T-helper 1 cell treated with Interleukin-12 subunit alpha and Interleukin-12 subunit beta and Interleukin-4 antibody, amounts not matched to agents 30 ng/mL and 1 ng/mL, for 36 hours (primary cell): Measurements from ENCODE around the gene PHKA2. TPM values are rescaled to one million over a fixed set of nuclear protein-coding genes. Genes with fewer than 3 reads are reported as not detected.
"Not testable (repeated sequence)": the region's sequence is repeated elsewhere in the genome, so short reads cannot be mapped to it uniquely, and the experiment has no call there.

Experiments
- intact Hi-C: fragments of 100-400 bp; cut with micrococcal nuclease; formaldehyde crosslinking; loops from one replicate; pipeline ENCODE4 v1.15.1; 2024
- total RNA-seq: library from RNA; stranded (reverse); gene quantifications from 2 replicates; pipeline ENCODE4 v1.2.3, GENCODE V29; 2022

The PHKA2 gene, protein sequence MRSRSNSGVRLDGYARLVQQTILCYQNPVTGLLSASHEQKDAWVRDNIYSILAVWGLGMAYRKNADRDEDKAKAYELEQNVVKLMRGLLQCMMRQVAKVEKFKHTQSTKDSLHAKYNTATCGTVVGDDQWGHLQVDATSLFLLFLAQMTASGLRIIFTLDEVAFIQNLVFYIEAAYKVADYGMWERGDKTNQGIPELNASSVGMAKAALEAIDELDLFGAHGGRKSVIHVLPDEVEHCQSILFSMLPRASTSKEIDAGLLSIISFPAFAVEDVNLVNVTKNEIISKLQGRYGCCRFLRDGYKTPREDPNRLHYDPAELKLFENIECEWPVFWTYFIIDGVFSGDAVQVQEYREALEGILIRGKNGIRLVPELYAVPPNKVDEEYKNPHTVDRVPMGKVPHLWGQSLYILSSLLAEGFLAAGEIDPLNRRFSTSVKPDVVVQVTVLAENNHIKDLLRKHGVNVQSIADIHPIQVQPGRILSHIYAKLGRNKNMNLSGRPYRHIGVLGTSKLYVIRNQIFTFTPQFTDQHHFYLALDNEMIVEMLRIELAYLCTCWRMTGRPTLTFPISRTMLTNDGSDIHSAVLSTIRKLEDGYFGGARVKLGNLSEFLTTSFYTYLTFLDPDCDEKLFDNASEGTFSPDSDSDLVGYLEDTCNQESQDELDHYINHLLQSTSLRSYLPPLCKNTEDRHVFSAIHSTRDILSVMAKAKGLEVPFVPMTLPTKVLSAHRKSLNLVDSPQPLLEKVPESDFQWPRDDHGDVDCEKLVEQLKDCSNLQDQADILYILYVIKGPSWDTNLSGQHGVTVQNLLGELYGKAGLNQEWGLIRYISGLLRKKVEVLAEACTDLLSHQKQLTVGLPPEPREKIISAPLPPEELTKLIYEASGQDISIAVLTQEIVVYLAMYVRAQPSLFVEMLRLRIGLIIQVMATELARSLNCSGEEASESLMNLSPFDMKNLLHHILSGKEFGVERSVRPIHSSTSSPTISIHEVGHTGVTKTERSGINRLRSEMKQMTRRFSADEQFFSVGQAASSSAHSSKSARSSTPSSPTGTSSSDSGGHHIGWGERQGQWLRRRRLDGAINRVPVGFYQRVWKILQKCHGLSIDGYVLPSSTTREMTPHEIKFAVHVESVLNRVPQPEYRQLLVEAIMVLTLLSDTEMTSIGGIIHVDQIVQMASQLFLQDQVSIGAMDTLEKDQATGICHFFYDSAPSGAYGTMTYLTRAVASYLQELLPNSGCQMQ
- 19.8 and 20.6 TPM in 2 replicates for total RNA-seq

- intact Hi-C loops: loop anchor here (1.0 to 10.0 kb wide), 9 partner anchors 30 to 1246 kb away; partner anchors contain the start of genes BCLAF3, CDKL5, EIF1AX and PDHA1
Measured at GRCh38 chrX:18983666-18984380, at the start of gene PHKA2. Gene PHKA2, minus strand, starts transcription at chrX:18984114. Its CDS starts 182 bp downstream, at chrX:18983932.

- intact Hi-C loops: no loop called here
Measured at GRCh38 chrX:19030805-19031204, 46.9 kb upstream of the PHKA2 start.

DNA sequence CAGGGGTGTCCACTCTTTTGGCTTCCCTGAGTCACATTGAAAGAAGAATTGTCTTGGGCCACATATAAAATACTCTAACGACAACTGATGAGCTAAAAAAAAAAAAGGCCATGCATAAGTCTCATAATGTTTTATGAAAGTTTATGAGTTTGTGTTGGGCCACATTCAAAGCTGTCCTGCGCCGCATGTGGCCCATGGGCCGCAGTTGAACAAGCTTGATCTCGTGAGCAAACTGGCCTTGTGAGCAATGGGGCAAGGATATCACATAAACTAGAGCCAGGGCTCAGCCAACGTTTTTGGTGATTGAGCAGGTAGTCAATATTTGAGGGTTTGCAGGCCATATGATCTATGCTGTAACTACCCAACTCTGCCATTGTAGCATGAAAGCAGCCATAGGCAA lies 44.6 kb upstream of the PHKA2 start:
- intact Hi-C loops: no loop called here

DNA sequence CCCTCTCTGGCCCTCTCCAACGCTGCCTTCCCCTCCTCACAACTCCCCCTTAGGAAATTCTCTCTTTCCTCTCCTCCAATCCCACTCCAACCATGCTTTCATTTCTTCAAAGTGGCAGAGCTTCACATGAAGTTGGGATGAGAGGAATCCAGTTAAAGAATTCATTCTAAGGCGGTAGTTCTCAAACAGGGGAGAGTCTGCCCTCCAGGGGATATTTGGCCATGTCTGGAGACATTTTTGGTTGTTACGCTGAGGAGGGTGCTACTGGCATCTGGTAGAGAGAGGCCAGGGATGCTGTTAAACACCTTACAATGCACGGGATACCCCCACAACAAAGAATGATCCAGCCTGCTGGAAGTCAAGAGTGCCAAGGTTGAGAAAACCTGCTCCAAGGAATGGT lies 40.5 kb upstream of the PHKA2 start:
- intact Hi-C loops: no loop called here

DNA sequence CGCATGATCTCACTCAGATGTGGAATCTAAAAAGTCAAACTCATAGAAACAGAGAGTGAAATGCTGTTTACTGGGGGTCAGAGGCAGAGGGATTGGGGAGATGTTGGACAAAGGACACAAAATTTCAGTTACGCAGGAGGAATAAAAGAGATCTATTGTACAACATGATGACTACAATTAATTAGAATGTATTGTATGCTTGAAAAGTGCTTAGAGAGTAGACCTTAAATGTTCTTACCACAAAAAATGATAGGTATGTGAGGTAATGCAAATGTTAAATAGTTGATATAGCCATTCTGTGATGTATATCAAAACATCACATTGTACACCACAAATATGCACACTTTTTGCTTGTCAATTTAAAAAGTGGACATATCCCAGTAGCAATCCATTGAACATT lies 36.1 kb upstream of the PHKA2 start:
- intact Hi-C loops: no loop called here

DNA sequence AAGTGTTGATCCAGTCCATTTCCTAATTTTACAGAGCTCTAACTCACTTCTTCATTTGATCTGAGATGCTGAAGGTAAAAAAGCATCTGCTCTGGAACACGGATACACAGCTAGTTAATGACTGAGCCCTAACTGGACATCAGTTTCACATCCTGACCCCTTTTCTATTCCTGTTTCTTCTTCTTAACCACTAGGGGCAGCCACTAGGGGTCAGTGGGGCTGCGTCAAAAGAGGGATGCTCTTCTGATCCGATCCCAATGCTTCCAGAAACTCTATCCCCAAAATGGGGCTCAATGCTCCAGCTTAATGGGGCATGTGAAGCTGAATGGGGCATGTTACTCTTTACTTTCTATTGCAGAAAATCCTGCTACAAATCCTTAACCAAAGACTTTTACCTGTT lies 33.4 kb upstream of the PHKA2 start:
- intact Hi-C loops: no loop called here

GRCh38 chrX:19016614-19017013 lies 32.7 kb upstream of the PHKA2 start:
- intact Hi-C loops: not testable (repeated sequence)

GRCh38 chrX:19007868-19008267 lies 24.0 kb upstream of the PHKA2 start:
- intact Hi-C loops: no loop called here

- intact Hi-C loops: no loop called here
Measured at GRCh38 chrX:19007011-19007410, 23.1 kb upstream of the PHKA2 start.

DNA sequence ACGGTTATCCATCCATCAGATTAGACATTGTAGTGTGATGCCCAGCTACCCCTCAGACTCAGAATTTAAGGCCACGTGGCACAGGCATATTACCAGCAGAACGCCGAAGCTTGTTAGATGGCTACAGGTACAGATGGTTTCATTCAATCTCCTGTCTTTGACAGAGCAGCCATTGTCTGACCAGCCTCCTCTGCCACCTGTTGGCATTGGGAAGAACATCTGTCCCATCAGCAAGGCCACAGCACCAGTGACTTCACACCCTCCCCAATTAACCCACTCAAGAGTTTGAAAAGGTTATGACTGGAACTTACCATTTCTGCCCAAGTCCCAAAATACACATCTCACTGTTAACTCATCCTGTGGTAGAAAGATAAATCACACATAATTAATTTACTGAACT lies 22.0 kb upstream of the PHKA2 start:
- intact Hi-C loops: no loop called here

DNA sequence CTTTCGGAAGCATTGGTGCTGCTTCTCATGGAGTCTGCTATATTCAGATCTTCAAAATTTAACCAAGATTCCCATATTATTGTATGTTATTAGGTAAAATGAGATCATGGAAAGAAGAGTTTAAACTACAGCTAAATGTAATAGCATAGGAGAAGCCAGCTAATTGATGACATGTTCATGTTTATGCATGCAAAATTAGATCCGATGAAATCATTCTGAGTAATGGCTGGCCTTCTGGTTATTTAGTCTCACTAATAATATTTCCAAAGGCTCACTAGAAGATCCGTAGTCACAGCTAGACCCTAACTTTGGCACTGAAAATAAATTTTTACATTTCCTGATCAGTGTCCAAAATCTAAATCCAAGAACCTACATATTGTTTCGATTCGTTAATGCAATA lies 19.8 kb upstream of the PHKA2 start:
- intact Hi-C loops: no loop called here

GRCh38 chrX:18998653-18999052 lies 14.7 kb upstream of the PHKA2 start:
- intact Hi-C loops: no loop called here

GRCh38 chrX:18997916-18998315 lies 14.0 kb upstream of the PHKA2 start:
- intact Hi-C loops: no loop called here

GRCh38 chrX:18996536-18996935 lies 12.6 kb upstream of the PHKA2 start:
- intact Hi-C loops: no loop called here

- intact Hi-C loops: no loop called here
Measured at GRCh38 chrX:18995221-18995620, 11.3 kb upstream of the PHKA2 start.

DNA sequence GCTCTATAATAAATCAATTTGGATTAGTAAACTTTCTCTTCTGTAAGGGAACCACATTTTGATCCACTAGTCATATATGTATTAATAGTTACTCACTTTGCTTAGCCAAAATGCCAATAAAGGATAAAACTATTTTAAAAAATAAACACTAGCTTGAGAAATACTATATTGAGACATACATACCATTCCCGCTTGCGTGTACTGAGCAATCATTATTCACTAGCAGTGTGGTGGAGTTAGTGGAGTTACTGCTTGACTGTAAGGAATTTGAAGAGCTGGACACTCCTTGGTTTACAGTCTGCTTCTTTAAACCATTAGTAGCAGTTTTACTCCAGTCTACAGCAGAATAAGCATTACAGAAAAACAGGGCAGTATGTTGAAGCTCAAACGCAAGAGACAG lies 10.8 kb upstream of the PHKA2 start:
- intact Hi-C loops: no loop called here

- intact Hi-C loops: no loop called here
Measured at GRCh38 chrX:18992829-18993228, 8.9 kb upstream of the PHKA2 start.

DNA sequence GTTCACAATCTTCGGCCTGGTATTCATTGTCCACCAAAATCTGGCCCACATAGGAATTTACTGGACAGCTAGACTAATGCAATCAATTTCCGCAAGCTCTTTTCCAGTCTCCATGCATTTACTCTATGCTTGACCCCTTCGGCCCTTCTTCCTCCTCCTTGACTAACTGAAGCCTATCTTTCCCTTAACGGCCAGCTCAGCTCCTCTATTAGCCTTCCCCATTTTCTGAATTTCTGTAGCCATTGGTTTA lies 1.2 kb upstream of the PHKA2 start:
- intact Hi-C loops: loop anchor here (1.0 to 10.0 kb wide), 4 partner anchors 311 to 1160 kb away; partner anchors contain the start of genes BCLAF3 and EIF1AX

- intact Hi-C loops: loop anchor here (1.0 to 10.0 kb wide), 10 partner anchors 30 to 1246 kb away; partner anchors contain the start of genes BCLAF3, CDKL5, EIF1AX and PDHA1
Measured at GRCh38 chrX:18984381-18985185, 669 bp upstream of the PHKA2 start.
